ENCODE data around the gene PIP5KL1. TPM values are rescaled to one million over a fixed set of nuclear protein-coding genes. Genes with fewer than 3 reads are reported as not detected.

PIP5KL1 gene
- total and polyA plus RNA-seq, 2 donors (not counting 3 experiments of a cell fraction or from before 2014, with no cell fraction given) = 1.5 to 2.9 TPM

DNA sequence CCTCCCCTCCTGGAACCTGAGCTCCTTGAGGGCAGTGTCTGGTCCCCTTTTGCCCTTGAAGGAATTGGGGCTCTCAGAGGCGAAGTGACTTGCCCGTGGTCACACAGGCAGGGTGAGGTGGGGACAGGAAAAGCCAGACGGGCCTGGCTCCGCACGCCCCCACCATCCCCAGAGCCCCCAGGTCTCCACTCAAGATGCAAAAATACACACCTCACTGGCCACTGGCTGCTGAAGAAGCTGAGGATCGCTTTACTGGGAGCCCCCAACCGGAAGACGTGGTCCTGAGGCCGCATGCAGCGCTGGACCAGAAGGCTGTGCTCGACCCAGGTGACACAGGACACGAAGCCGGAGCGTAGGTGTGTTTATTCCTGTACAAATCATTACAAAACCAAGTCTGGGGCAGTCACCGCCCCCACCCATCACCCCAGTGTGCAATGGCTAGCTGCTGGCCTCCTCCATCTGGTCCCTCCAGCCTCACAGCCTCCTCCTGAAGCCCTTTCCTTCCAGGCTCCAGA, 45.5 kb downstream of the PIP5KL1 start:
- Histone ChIP-seq H3K79me2 (ENCODE audit: control insufficient read depth, insufficient read depth, low read length) (no peaks in the 10 kb centered on the region), H2AFZ (ENCODE audit: low read depth, low read length) (no peak overlapping the region), H3K9ac (replicated peaks; ENCODE audit: extremely low read depth, insufficient read depth, low read length) (no peak overlapping the region), H3K9me3 (replicated peaks; ENCODE audit: control insufficient read depth, insufficient read depth, low read length) (no peaks in the 10 kb centered on the region), H3K4me1 (ENCODE audit: control insufficient read depth, extremely low read depth, insufficient read depth, low read length) (peaks cover 8% of the 10 kb centered on the region), H3K9me1 (replicated peaks; ENCODE audit: control insufficient read depth, extremely low read depth, insufficient read depth, low read length) (no peaks in the 10 kb centered on the region), H3K36me3 (ENCODE audit: control insufficient read depth in 2 of 2, extremely low read depth in 1 of 2, insufficient read depth in 2 of 2, low read length in 2 of 2) (peaks cover 8 to 15% of the 10 kb centered on the region in 2 experiments), H4K20me1 (replicated peaks; ENCODE audit: control insufficient read depth, extremely low read depth, insufficient read depth, low read length) (no peaks in the 10 kb centered on the region), H3K27me3 (ENCODE audit: control insufficient read depth in 2 of 2, insufficient read depth in 2 of 2, low read length in 2 of 2) (no peaks in the 10 kb centered on the region), H3K4me2 (ENCODE audit: insufficient read depth, low read length) (no peak overlapping the region), H3K4me3 (replicated peaks in 1 of 3; ENCODE audit: insufficient read depth in 1 of 3, low read depth in 1 of 3, low read length in 3 of 3) (no peak overlapping the region), H3K27ac (ENCODE audit: insufficient read depth, low read depth, low read length) (no peak overlapping the region)
- dilution Hi-C loops (cut with MboI; ENCODE audit: extremely low pct_ligation_motif_present, low sequenced_read_pairs) (no loop called here), intact Hi-C loops (cut with micrococcal nuclease) (no loop called here)
- DNase-seq (ENCODE audit: low read depth, low spot score) (no peak), FAIRE-seq (no peak)
- TF ChIP-seq, protein P1, sequence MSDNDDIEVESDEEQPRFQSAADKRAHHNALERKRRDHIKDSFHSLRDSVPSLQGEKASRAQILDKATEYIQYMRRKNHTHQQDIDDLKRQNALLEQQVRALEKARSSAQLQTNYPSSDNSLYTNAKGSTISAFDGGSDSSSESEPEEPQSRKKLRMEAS (IDR thresholded peaks at IDR 0.05; ENCODE audit: insufficient read depth, insufficient read length) = no peak
- TF ChIP-seq, protein P2, sequence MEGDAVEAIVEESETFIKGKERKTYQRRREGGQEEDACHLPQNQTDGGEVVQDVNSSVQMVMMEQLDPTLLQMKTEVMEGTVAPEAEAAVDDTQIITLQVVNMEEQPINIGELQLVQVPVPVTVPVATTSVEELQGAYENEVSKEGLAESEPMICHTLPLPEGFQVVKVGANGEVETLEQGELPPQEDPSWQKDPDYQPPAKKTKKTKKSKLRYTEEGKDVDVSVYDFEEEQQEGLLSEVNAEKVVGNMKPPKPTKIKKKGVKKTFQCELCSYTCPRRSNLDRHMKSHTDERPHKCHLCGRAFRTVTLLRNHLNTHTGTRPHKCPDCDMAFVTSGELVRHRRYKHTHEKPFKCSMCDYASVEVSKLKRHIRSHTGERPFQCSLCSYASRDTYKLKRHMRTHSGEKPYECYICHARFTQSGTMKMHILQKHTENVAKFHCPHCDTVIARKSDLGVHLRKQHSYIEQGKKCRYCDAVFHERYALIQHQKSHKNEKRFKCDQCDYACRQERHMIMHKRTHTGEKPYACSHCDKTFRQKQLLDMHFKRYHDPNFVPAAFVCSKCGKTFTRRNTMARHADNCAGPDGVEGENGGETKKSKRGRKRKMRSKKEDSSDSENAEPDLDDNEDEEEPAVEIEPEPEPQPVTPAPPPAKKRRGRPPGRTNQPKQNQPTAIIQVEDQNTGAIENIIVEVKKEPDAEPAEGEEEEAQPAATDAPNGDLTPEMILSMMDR (IDR thresholded peaks at IDR 0.05; ENCODE audit: extremely low read depth in 1 of 2, insufficient read depth in 1 of 2, low read depth in 1 of 2, low read length in 2 of 2) = no peak
- TF ChIP-seq POLR2A (IDR thresholded peaks at IDR 0.05; ENCODE audit: low read depth, low read length) = no peak
- no TSS peak for BruUV-seq (replicated peaks)
- ChIA-PET POLR2A (interaction anchor here (1.4 kb wide), 1 partner anchor 10 kb away, joined by 3 read pairs; no protein-coding TSS in a partner anchor), CTCF (interaction anchor here (0.9 to 1.5 kb wide), 6 partner anchors 15 to 150 kb away, joined by 3 to 5 read pairs (median 3); partner anchors contain the start of gene TOR2A)

DNA sequence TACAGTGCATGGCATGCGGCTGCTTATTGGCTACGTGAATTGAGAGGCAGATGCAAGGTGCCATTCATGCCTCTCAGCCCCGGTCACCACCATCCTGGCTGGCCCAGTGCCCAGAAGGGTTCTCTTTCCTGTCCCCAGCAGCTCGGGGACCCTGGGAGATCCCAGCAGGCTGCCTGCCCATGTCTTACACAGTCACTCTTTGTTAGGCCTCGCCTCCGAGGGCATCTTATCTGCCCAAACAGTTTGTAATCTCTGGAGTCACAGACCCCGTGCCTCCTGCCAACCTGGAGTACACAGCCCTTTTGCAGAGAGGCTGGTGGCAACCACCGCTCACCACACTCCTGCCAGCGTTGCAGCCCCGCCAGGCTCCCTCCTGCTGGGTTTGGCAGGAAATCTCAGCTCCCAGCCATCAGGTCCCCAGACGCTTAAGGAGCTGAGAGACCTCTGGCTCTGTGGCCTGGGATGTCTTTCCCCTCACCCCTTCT, 46.1 kb downstream of the PIP5KL1 start:
- Histone ChIP-seq H4K20me1 (replicated peaks; ENCODE audit: control insufficient read depth, extremely low read depth, insufficient read depth, low read length) (no peaks in the 10 kb centered on the region), H3K27me3 (ENCODE audit: control insufficient read depth in 2 of 2, insufficient read depth in 2 of 2, low read length in 2 of 2) (no peaks in the 10 kb centered on the region), H3K9me1 (replicated peaks; ENCODE audit: control insufficient read depth, extremely low read depth, insufficient read depth, low read length) (no peaks in the 10 kb centered on the region), H2AFZ (ENCODE audit: low read depth, low read length) (no peak overlapping the region), H3K9ac (replicated peaks; ENCODE audit: extremely low read depth, insufficient read depth, low read length) (no peak overlapping the region), H3K79me2 (ENCODE audit: control insufficient read depth, insufficient read depth, low read length) (no peaks in the 10 kb centered on the region), H3K36me3 (ENCODE audit: control insufficient read depth in 2 of 2, extremely low read depth in 1 of 2, insufficient read depth in 2 of 2, low read length in 2 of 2) (peaks cover 8 to 14% of the 10 kb centered on the region in 2 experiments), H3K4me1 (ENCODE audit: control insufficient read depth, extremely low read depth, insufficient read depth, low read length) (peaks cover 8% of the 10 kb centered on the region), H3K9me3 (replicated peaks; ENCODE audit: control insufficient read depth, insufficient read depth, low read length) (no peaks in the 10 kb centered on the region), H3K4me3 (replicated peaks in 1 of 3; ENCODE audit: insufficient read depth in 1 of 3, low read depth in 1 of 3, low read length in 3 of 3) (no peak overlapping the region), H3K4me2 (ENCODE audit: insufficient read depth, low read length) (no peak overlapping the region), H3K27ac (ENCODE audit: insufficient read depth, low read depth, low read length) (no peak overlapping the region)
- dilution Hi-C loops (cut with MboI; ENCODE audit: extremely low pct_ligation_motif_present, low sequenced_read_pairs) (no loop called here), intact Hi-C loops (cut with micrococcal nuclease) (no loop called here)
- POLR2A ChIA-PET = no interaction called here
- FAIRE-seq = peak; percentile 62
- TF ChIP-seq FOS (IDR thresholded peaks at IDR 0.05; ENCODE audit: borderline replicate concordance, insufficient read depth, low read length) = no peak
- no peak for TF ChIP-seq POLR2AphosphoS5 (IDR thresholded peaks at IDR 0.05; ENCODE audit: insufficient read depth, low read depth, low read length)
- no peak for TF ChIP-seq POLR2A (IDR thresholded peaks at IDR 0.05; ENCODE audit: low read depth, low read length)
- no peak for TF ChIP-seq MYC (IDR thresholded peaks at IDR 0.05; ENCODE audit: low read depth, low read length)
- TF ChIP-seq, protein P2 (IDR thresholded peaks at IDR 0.05; ENCODE audit: extremely low read depth in 1 of 2, insufficient read depth in 1 of 2, low read depth in 1 of 2, low read length in 2 of 2) = no peak
- TF ChIP-seq, protein P1 (IDR thresholded peaks at IDR 0.05; ENCODE audit: insufficient read depth, insufficient read length) = no peak
- TF ChIP-seq GATA2 (IDR thresholded peaks at IDR 0.05; ENCODE audit: insufficient read depth, insufficient read length, low read depth, low read length) = no peak
- no peak for TF ChIP-seq JUN (IDR thresholded peaks at IDR 0.05; ENCODE audit: borderline replicate concordance, insufficient read depth, insufficient read length, low read depth)
- no peak for DNase-seq (ENCODE audit: low read depth, low spot score)
- CTCF ChIA-PET = interaction anchor here (0.9 to 1.5 kb wide), 3 partner anchors 15 to 149 kb away, joined by 3 to 5 read pairs (median 4); partner anchors contain the start of gene TOR2A
- BruUV-seq (replicated peaks) = no TSS peak

Data from endothelial cell of umbilical vein (primary cell).